ENCODE data around the gene PEPD.

DNA sequence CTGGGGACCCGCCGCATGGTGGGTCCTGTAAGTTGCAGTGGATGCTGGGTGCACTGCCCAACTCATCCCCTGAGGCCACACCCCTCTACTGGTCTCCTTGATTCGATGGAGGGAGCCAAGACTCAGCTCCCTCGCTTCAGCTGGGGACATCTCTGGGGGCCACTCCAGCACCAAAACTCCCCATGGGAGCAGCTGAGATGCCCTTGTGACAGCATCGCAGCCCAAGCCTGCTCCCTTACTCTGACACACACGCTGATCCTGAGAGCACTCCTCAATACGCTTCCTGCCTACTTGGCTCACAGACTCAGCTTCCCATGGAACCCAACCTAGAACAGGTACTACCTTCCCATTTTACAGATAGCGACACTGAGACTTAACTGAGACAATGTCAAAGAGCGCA, 56.2 kb downstream of the PEPD start:
- TF ChIP-seq, protein P1, sequence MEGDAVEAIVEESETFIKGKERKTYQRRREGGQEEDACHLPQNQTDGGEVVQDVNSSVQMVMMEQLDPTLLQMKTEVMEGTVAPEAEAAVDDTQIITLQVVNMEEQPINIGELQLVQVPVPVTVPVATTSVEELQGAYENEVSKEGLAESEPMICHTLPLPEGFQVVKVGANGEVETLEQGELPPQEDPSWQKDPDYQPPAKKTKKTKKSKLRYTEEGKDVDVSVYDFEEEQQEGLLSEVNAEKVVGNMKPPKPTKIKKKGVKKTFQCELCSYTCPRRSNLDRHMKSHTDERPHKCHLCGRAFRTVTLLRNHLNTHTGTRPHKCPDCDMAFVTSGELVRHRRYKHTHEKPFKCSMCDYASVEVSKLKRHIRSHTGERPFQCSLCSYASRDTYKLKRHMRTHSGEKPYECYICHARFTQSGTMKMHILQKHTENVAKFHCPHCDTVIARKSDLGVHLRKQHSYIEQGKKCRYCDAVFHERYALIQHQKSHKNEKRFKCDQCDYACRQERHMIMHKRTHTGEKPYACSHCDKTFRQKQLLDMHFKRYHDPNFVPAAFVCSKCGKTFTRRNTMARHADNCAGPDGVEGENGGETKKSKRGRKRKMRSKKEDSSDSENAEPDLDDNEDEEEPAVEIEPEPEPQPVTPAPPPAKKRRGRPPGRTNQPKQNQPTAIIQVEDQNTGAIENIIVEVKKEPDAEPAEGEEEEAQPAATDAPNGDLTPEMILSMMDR (IDR thresholded peaks at IDR 0.05), result no peak
- no peak for TF ChIP-seq POLR2A (IDR thresholded peaks at IDR 0.05)

Data from esophagus squamous epithelium (tissue), 4 donors.